ENCODE results near the gene SPP1.

The SPP1 gene

GRCh38 chr4:87961993-87962392, 13.5 kb upstream of the SPP1 start:
- H3K4me3 ChIP-seq (ENCODE audit: low read length) = no peak overlapping the region
- no peaks in the 10 kb centered on the region for H3K4me1 ChIP-seq (ENCODE audit: control insufficient read depth, low read length)
- no peak overlapping the region for H3K4me2 ChIP-seq (ENCODE audit: low read length)
- H3K27ac ChIP-seq (ENCODE audit: low read depth, low read length) = no peak overlapping the region
- no peaks in the 10 kb centered on the region for H3F3A ChIP-seq (ENCODE audit: control insufficient read depth, insufficient read depth)
- no peaks in the 10 kb centered on the region for H3K79me2 ChIP-seq (ENCODE audit: control insufficient read depth, low read length)
- H4K20me1 ChIP-seq (ENCODE audit: control insufficient read depth, insufficient read depth, low read depth, low read length) = no peaks in the 10 kb centered on the region
- no peaks in the 10 kb centered on the region for H3K9me2 ChIP-seq (replicated peaks; ENCODE audit: control insufficient read depth, low read length)
- no peak for TF ChIP-seq EZH2phosphoT487 (IDR thresholded peaks at IDR 0.05; ENCODE audit: borderline replicate concordance, low read length)
- TF ChIP-seq CTCF (IDR thresholded peaks at IDR 0.05; ENCODE audit: low read depth, low read length, poor library complexity, severe bottlenecking) = no peak
- no peaks in the 10 kb centered on the region for H3K36me3 ChIP-seq (ENCODE audit: control insufficient read depth, low read length)
- no peaks in the 10 kb centered on the region for H3K27me3 ChIP-seq (ENCODE audit: control insufficient read depth, low read length)
- peaks cover 4% of the 10 kb centered on the region; the same call in 1 of the 2 replicates for H3K9me3 ChIP-seq (ENCODE audit: control insufficient read depth, insufficient read depth, low read length)

- Histone ChIP-seq H4K20me1 (ENCODE audit: control insufficient read depth, insufficient read depth, low read depth, low read length) (no peaks in the 10 kb centered on the region), H3K36me3 (ENCODE audit: control insufficient read depth, low read length) (no peaks in the 10 kb centered on the region), H3K79me2 (ENCODE audit: control insufficient read depth, low read length) (no peaks in the 10 kb centered on the region), H3K4me3 (ENCODE audit: low read length) (no peak overlapping the region), H3F3A (ENCODE audit: control insufficient read depth, insufficient read depth) (no peaks in the 10 kb centered on the region), H3K4me1 (ENCODE audit: control insufficient read depth, low read length) (no peaks in the 10 kb centered on the region), H3K9me3 (ENCODE audit: control insufficient read depth, insufficient read depth, low read length) (peaks cover 4% of the 10 kb centered on the region; the same call in 1 of the 2 replicates), H3K9me2 (replicated peaks; ENCODE audit: control insufficient read depth, low read length) (no peaks in the 10 kb centered on the region), H3K27ac (ENCODE audit: low read depth, low read length) (no peak overlapping the region), H3K27me3 (ENCODE audit: control insufficient read depth, low read length) (no peaks in the 10 kb centered on the region), H3K4me2 (ENCODE audit: low read length) (no peak overlapping the region)
- TF ChIP-seq CTCF (IDR thresholded peaks at IDR 0.05; ENCODE audit: low read depth, low read length, poor library complexity, severe bottlenecking) = no peak
Measured at GRCh38 chr4:87962398-87963146, 12.9 kb upstream of the SPP1 start.

GRCh38 chr4:87965501-87965975, 10.0 kb upstream of the SPP1 start:
- no peaks in the 10 kb centered on the region for H3K27me3 ChIP-seq (ENCODE audit: control insufficient read depth, low read length)
- no peaks in the 10 kb centered on the region for H3K79me2 ChIP-seq (ENCODE audit: control insufficient read depth, low read length)
- H3F3A ChIP-seq (ENCODE audit: control insufficient read depth, insufficient read depth) = no peaks in the 10 kb centered on the region
- TF ChIP-seq CTCF (IDR thresholded peaks at IDR 0.05; ENCODE audit: low read depth, low read length, poor library complexity, severe bottlenecking) (no peak), EZH2phosphoT487 (IDR thresholded peaks at IDR 0.05; ENCODE audit: borderline replicate concordance, low read length) (no peak)
- H3K27ac ChIP-seq (ENCODE audit: low read depth, low read length) = no peak overlapping the region
- no peaks in the 10 kb centered on the region; the same call in 1 of the 2 replicates for H3K4me1 ChIP-seq (ENCODE audit: control insufficient read depth, low read length)
- H3K4me2 ChIP-seq (ENCODE audit: low read length) = no peak overlapping the region
- H4K20me1 ChIP-seq (ENCODE audit: control insufficient read depth, insufficient read depth, low read depth, low read length) = no peaks in the 10 kb centered on the region
- H3K9me3 ChIP-seq (ENCODE audit: control insufficient read depth, insufficient read depth, low read length) = peaks cover 4% of the 10 kb centered on the region; the same call in 1 of the 2 replicates
- H3K36me3 ChIP-seq (ENCODE audit: control insufficient read depth, low read length) = no peaks in the 10 kb centered on the region
- H3K4me3 ChIP-seq (ENCODE audit: low read length) = no peak overlapping the region
- H3K9me2 ChIP-seq (replicated peaks; ENCODE audit: control insufficient read depth, low read length) = no peaks in the 10 kb centered on the region
